HepG2 (cell line): ENCODE measurements around the gene TOX2. TPM values are rescaled to one million over a fixed set of nuclear protein-coding genes. Genes with fewer than 3 reads are reported as not detected.

Experiments
- ATAC-seq: fragments of 200-7000 bp; cut with Tn5 transposase; 3 replicates; pipeline ENCODE4 v1.9.1; 2020; ENCODE audit warnings: mild to moderate bottlenecking, moderate library complexity
- BruUV-seq: library from RNA; stranded (reverse); fragments of 400-500 nt; replicated peaks from 2 replicates; lab custom pipeline; 2021; lab: Mats Ljungman, UMichigan
- CTCF ChIA-PET: fragments of 300-600 bp; formaldehyde crosslinking; extraction: SDS; loops from one replicate; lab custom pipeline; 2021; ENCODE audit warnings: low total read pairs, inconsistent platforms, low intra/inter-chr PET ratio; lab: Yijun Ruan, JAX
- POLR2A ChIA-PET: fragments of 350-600 bp; sonication (Branson Sonifier 250); formaldehyde crosslinking; loops from one replicate; lab custom pipeline; 2020; ENCODE audit warnings: antibody characterized with exemption, inconsistent platforms; lab: Yijun Ruan, JAX
- DNase-seq: peaks from one replicate; pipeline ENCODE4 v3.0.0-alpha.2; 2015; ENCODE audit warnings: low spot score
- FAIRE-seq: peaks from 3 replicates; lab custom pipeline; 2011; peaks lifted over from hg19 to GRCh38; lab: Jason Lieb, UNC
- H2AFZ ChIP-seq: one replicate; pipeline ENCODE4 v1.6.1; 2011; ENCODE audit warnings: low read length, inconsistent platforms
- H3K27ac ChIP-seq: fragments of 300-600 bp; 3 replicates; pipeline ENCODE4 v1.8.0; 2011; ENCODE audit warnings: mixed run types, mild to moderate bottlenecking, mixed read lengths, low read length, inconsistent platforms; ENCODE audit not compliant: insufficient read depth; ENCODE audit errors: extremely low read length
- H3K27me3 ChIP-seq, 2 experiments: fragments of 200-600 bp in 1 of 2; 2 replicates in 1 of 2; 3 replicates in 1 of 2; pipeline versions ENCODE4 v1.6.0 to v1.8.0; 2011; ENCODE audit warnings: low read length in 2 of 2, mild to moderate bottlenecking in 2 of 2, moderate library complexity in 2 of 2, inconsistent platforms in 1 of 2; ENCODE audit not compliant: insufficient read depth in 2 of 2, control insufficient read depth in 1 of 2
- H3K36me3 ChIP-seq, 2 experiments: fragments of 200-600 bp in 1 of 2; replicated peaks in 1 of 2; 2 replicates in 1 of 2; 3 replicates in 1 of 2; pipeline versions ENCODE4 v1.5.1 to v1.8.0; 2011; ENCODE audit warnings: low read length in 2 of 2, inconsistent platforms in 1 of 2; ENCODE audit not compliant: insufficient read depth in 2 of 2, control insufficient read depth in 1 of 2
- H3K4me1 ChIP-seq: 2 replicates; pipeline ENCODE4 v1.5.1; 2012; ENCODE audit warnings: low read length, inconsistent platforms; ENCODE audit not compliant: insufficient read depth
- H3K4me2 ChIP-seq: 2 replicates; pipeline ENCODE4 v1.6.0; 2011; ENCODE audit warnings: low read depth, low read length, inconsistent platforms
- H3K4me3 ChIP-seq, 3 experiments: fragments of 200-600 bp in 1 of 3; sonication (generic), shearing (Covaris generic) in 1 of 3; replicated peaks in 1 of 3; 2 replicates each; pipeline ENCODE4 v1.5.1; 2011 to 2016; ENCODE audit warnings: low read length in 3 of 3, inconsistent platforms in 2 of 3, low read depth in 2 of 3, mild to moderate bottlenecking in 2 of 3, control low read depth in 1 of 3, mixed read lengths in 1 of 3; ENCODE audit not compliant: insufficient read depth in 1 of 3
- H3K79me2 ChIP-seq: one replicate; pipeline ENCODE4 v1.6.1; 2011; ENCODE audit warnings: low read length, inconsistent platforms; ENCODE audit not compliant: insufficient read depth
- H3K9ac ChIP-seq: 2 replicates; pipeline ENCODE4 v1.6.0; 2011; ENCODE audit warnings: mild to moderate bottlenecking, low read depth, low read length, inconsistent platforms; ENCODE audit not compliant: insufficient read depth
- H3K9me3 ChIP-seq: 2 replicates; pipeline ENCODE4 v1.5.1; 2012; ENCODE audit warnings: mild to moderate bottlenecking, low read length
- H4K20me1 ChIP-seq: 2 replicates; pipeline ENCODE4 v1.6.0; 2011; ENCODE audit warnings: inconsistent platforms, mild to moderate bottlenecking, low read length, moderate library complexity; ENCODE audit not compliant: insufficient read depth
- NPAS2 ChIP-seq: sonication (generic); formaldehyde crosslinking; IDR thresholded peaks from 2 replicates; pipeline ENCODE4 v1.8.0; 2022; ENCODE audit warnings: mild to moderate bottlenecking, missing genetic modification reagents, borderline replicate concordance
- SMARCC2 ChIP-seq: fragments of 450-650 bp; IDR thresholded peaks from 2 replicates; pipeline ENCODE4 v1.6.1; 2017; ENCODE audit warnings: antibody characterized with exemption, mild to moderate bottlenecking
- ZBTB37 ChIP-seq: sonication (generic); formaldehyde crosslinking; IDR thresholded peaks from 2 replicates; pipeline ENCODE4 v1.4.0; 2020; ENCODE audit warnings: mild to moderate bottlenecking, missing genetic modification reagents
- ZNF253 ChIP-seq: sonication (generic); formaldehyde crosslinking; IDR thresholded peaks from 2 replicates; pipeline ENCODE4 v1.8.0; 2022; ENCODE audit warnings: mild to moderate bottlenecking, missing genetic modification reagents, borderline replicate concordance
- ZNF275 ChIP-seq: sonication (generic); formaldehyde crosslinking; IDR thresholded peaks from 2 replicates; pipeline ENCODE4 v1.8.0; 2022; ENCODE audit warnings: missing genetic modification reagents, mild to moderate bottlenecking, inconsistent platforms, borderline replicate concordance
- ZNF580 ChIP-seq: IDR thresholded peaks from 2 replicates; pipeline ENCODE4 v1.6.1; 2016; ENCODE audit warnings: low read depth, borderline replicate concordance
- ZNF639 ChIP-seq: conservative IDR thresholded peaks from 2 replicates; pipeline ENCODE4 v1.6.1; 2018; ENCODE audit warnings: missing genetic modification reagents
- ZNF644 ChIP-seq: IDR thresholded peaks from 2 replicates; pipeline ENCODE4 v1.6.1; 2016; ENCODE audit warnings: low read depth
- ZNF773 ChIP-seq: sonication (generic); formaldehyde crosslinking; IDR thresholded peaks from 2 replicates; pipeline ENCODE4 v1.4.0; 2020; ENCODE audit warnings: missing genetic modification reagents, borderline replicate concordance
- WGBS: methylation state at CpG from one replicate; pipeline ENCODE4 v1.1.6; 2017; ENCODE audit warnings: low lambda C conversion rate; 5-methylcytosine and 5-hydroxymethylcytosine counted together
- in situ Hi-C: cut with HindIII; loops from 2 replicates; pipeline ENCODE4 v1.10.0; 2017; ENCODE audit warnings: low pct_unique_long_range_greater_than_20kb; ENCODE audit not compliant: extremely low pct_ligation_motif_present
- intact Hi-C: fragments of 100-400 bp; cut with micrococcal nuclease; formaldehyde crosslinking; loops from one replicate; pipeline ENCODE4 v1.10.0; 2022; ENCODE audit not compliant: unreplicated experiment
- polyA plus RNA-seq, 8 experiments: library from polyadenylated mRNA; depleted of rRNA in 3 of 8; stranded (reverse) in 7 of 8; unstranded in 1 of 8; fragments of >200 nt; fragmentation: Illumina TruSeq in 4 of 8; extraction: Trizol in 4 of 8; gene quantifications; 2 replicates each; pipeline versions ENCODE4 v1.2.1 to v1.2.3, GENCODE V29; 2011 to 2016; ENCODE audit warnings: low read depth in 4 of 8, missing spikeins in 1 of 8, mixed read lengths in 1 of 8; ENCODE audit not compliant: insufficient read depth in 1 of 8
- total RNA-seq, 5 experiments: library from RNA; depleted of rRNA; stranded (reverse); fragments of >200 nt; fragmentation: Illumina TruSeq; extraction: Trizol; gene quantifications; 2 replicates each; pipeline ENCODE4 v1.2.3, GENCODE V29; 2016; ENCODE audit warnings: low read depth in 1 of 5

The TOX2 gene
- total and polyA plus RNA-seq, 2 of the 13 experiments (the other 11 are each of a cell fraction or from before 2014, with no cell fraction given) = not detected

- Histone ChIP-seq H3K9ac (no peak overlapping the region), H3K79me2 (no peaks in the 10 kb centered on the region), H3K4me1 (peaks cover 35% of the 10 kb centered on the region), H4K20me1 (no peaks in the 10 kb centered on the region), H3K36me3 (no peaks in the 10 kb centered on the region), H3K27ac (no peak overlapping the region), H3K4me3 (no peak overlapping the region)
- in situ Hi-C loops = no loop called here
- WGBS = 41% methylated on average over 16 of the region's 18 CpGs
- ATAC-seq (no peak), DNase-seq (no peak), FAIRE-seq (no peak)
- TF ChIP-seq NPAS2 (CRISPR knock-in tag) = no peak
- TF ChIP-seq, all 625 proteins: peak for 0
- Histone ChIP-seq H2AFZ (no peak overlapping the region), H3K27me3 (0 out of 5 replicates have a peak, but pooled peaks cover 0 to 5% of the 10 kb centered on the region in 2 experiments), H3K4me2 (no peak overlapping the region), H3K9me3 (peaks cover 11% of the 10 kb centered on the region; the same call in 1 of the 2 replicates)
- ChIA-PET CTCF (no interaction called here), POLR2A (no interaction called here)
- no TSS peak for BruUV-seq
- intact Hi-C loops = no loop called here
Observed at GRCh38 chr20:43961541-43962471, 47.2 kb downstream of the TOX2 start.

DNA sequence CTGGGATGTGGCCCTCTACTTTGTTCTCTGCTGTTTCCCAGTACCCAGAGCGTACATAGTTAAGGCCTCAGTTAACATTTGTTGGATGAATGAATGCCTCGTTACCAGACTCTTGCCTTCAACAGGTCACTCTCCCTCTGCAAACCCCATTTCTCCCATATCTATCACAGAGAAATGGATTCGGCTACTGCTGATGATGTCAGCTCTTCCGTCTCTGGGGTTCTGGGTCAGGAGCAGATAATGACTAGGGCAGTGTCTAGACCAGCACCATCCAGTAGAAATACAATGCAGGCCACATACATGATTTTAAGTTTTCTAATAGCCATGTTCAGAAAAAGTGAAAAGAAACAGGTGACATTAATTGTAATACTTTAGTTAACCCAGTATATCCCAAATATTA, 47.9 kb downstream of the TOX2 start:
- TF ChIP-seq ZNF773 = 0 out of 2 replicates have a peak, but pooled peaks have one; percentile 33
- no peak for TF ChIP-seq ZNF580 (CRISPR knock-in tag)
- TF ChIP-seq ZNF644 (CRISPR knock-in tag) = no peak
- TF ChIP-seq ZBTB37 (CRISPR knock-in tag) = no peak
- no peak for TF ChIP-seq ZNF253 (CRISPR knock-in tag)
- TF ChIP-seq ZNF639 (CRISPR knock-in tag) = no peak
- TF ChIP-seq SMARCC2 = no peak
- TF ChIP-seq ZNF275 (CRISPR knock-in tag) = no peak
- Histone ChIP-seq H3K9me3 (peaks cover 8% of the 10 kb centered on the region; the same call in 1 of the 2 replicates), H3K9ac (no peak overlapping the region), H3K4me3 (no peak overlapping the region), H3K79me2 (no peaks in the 10 kb centered on the region), H4K20me1 (no peaks in the 10 kb centered on the region), H3K36me3 (no peaks in the 10 kb centered on the region), H3K4me1 (peaks cover 31% of the 10 kb centered on the region), H3K27me3 (peaks cover 0 to 5% of the 10 kb centered on the region in 2 experiments; a peak in 1 of 5 replicates), H3K4me2 (no peak overlapping the region), H2AFZ (no peak overlapping the region), H3K27ac (no peak overlapping the region)
- in situ Hi-C loops = no loop called here
- 45% methylated on average over 4 of the region's 4 CpGs for WGBS
- ChIA-PET POLR2A (no interaction called here), CTCF (no interaction called here)
- ATAC-seq (no peak), FAIRE-seq (no peak), DNase-seq (no peak)
- intact Hi-C loops = no loop called here
- BruUV-seq = no TSS peak
